ENCODE data around the gene BST2. TPM values are rescaled to one million over a fixed set of nuclear protein-coding genes. Genes with fewer than 3 reads are reported as not detected.
A peak's percentile ranks its signal among the peaks of the same experiment; 100 is the strongest.

Gene BST2
- polyA plus RNA-seq, 3 donors = 225 to 284 (median 272) TPM

DNA sequence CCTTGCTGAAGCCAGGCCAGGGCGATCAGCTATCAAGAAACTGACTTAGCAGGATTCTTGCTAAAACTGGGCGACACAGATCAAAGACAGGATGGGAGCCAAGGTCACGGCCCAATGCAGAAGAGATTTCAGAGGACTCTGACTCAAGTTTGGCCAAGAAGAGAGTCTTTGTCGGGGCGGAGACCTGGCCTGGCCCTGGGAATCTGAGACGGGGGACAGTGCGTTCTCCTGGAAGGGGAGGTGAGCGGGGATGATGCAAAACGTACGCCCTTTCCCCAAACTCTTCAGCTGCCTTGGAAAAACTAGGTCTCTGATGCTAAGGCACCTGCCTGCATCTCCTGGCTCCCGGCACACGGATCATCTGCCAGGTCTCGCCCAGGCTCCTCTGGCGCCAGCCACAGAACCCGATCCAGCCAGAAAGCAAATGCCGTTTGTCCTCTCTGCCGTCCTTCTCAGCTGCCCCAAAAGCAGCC, 24.2 kb upstream of the BST2 start:
- H3K36me3 ChIP-seq (replicated peaks in 1 of 2; ENCODE audit: control insufficient read depth in 1 of 2, insufficient read depth in 2 of 2, low read length in 2 of 2) = no peaks in the 10 kb centered on the region
- peaks cover 0 to 4% (median 0%) of the 10 kb centered on the region in 3 donors for H3K27me3 Mint-ChIP-seq (ENCODE audit: low read depth in 3 of 3)
- no peaks in the 10 kb centered on the region for H4K20me1 ChIP-seq (ENCODE audit: insufficient read depth, low read length)
- peaks cover 0 to 4% (median 0%) of the 10 kb centered on the region in 7 donors for H3K9me3 Mint-ChIP-seq
- no peak overlapping the region for H3K9ac ChIP-seq (ENCODE audit: insufficient read depth, low read length, poor library complexity, severe bottlenecking)
- no peak overlapping the region for H3K4me3 ChIP-seq (replicated peaks in 1 of 3; ENCODE audit: low read depth in 2 of 3, low read length in 3 of 3)
- 92% methylated on average over 14 of the region's 17 CpGs for WGBS (ENCODE audit: insufficient coverage)
- no peak overlapping the region for H2AFZ ChIP-seq (ENCODE audit: insufficient read depth, low read depth, low read length, poor library complexity, severe bottlenecking)
- no peak overlapping the region for H3K4me3 Mint-ChIP-seq
- H3K9me3 ChIP-seq (replicated peaks in 1 of 2; ENCODE audit: control insufficient read depth in 1 of 2, insufficient read depth in 1 of 2, low read length in 2 of 2) = no peaks in the 10 kb centered on the region
- no peaks in the 10 kb centered on the region for H3K79me2 ChIP-seq (ENCODE audit: insufficient read depth, low read length)
- no peak for DNase-seq
- H3K4me2 ChIP-seq (replicated peaks; ENCODE audit: extremely low read depth, low read length, poor library complexity, severe bottlenecking) = no peak overlapping the region
- TF ChIP-seq, protein P1, sequence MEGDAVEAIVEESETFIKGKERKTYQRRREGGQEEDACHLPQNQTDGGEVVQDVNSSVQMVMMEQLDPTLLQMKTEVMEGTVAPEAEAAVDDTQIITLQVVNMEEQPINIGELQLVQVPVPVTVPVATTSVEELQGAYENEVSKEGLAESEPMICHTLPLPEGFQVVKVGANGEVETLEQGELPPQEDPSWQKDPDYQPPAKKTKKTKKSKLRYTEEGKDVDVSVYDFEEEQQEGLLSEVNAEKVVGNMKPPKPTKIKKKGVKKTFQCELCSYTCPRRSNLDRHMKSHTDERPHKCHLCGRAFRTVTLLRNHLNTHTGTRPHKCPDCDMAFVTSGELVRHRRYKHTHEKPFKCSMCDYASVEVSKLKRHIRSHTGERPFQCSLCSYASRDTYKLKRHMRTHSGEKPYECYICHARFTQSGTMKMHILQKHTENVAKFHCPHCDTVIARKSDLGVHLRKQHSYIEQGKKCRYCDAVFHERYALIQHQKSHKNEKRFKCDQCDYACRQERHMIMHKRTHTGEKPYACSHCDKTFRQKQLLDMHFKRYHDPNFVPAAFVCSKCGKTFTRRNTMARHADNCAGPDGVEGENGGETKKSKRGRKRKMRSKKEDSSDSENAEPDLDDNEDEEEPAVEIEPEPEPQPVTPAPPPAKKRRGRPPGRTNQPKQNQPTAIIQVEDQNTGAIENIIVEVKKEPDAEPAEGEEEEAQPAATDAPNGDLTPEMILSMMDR (IDR thresholded peaks at IDR 0.05) = no peak
- no peaks in the 10 kb centered on the region for H3K27me3 ChIP-seq (ENCODE audit: control insufficient read depth in 2 of 2, insufficient read depth in 2 of 2, low read length in 2 of 2)
- H3K27ac Mint-ChIP-seq = peak overlapping the region in 2 of 7 donors; percentile 36 to 65
- no peak overlapping the region for H3K27ac ChIP-seq (ENCODE audit: low read depth in 1 of 2, low read length in 2 of 2)
- H3K36me3 Mint-ChIP-seq = peaks cover 0 to 3% of the 10 kb centered on the region in 2 donors
- peaks cover 11% of the 10 kb centered on the region for H3K4me1 Mint-ChIP-seq
- H3K4me1 ChIP-seq (ENCODE audit: control insufficient read depth in 1 of 2, insufficient read depth in 2 of 2, low read length in 2 of 2) = peaks cover 0 to 16% of the 10 kb centered on the region in 2 donors
- intact Hi-C loops (cut with micrococcal nuclease) = no loop called here

DNA sequence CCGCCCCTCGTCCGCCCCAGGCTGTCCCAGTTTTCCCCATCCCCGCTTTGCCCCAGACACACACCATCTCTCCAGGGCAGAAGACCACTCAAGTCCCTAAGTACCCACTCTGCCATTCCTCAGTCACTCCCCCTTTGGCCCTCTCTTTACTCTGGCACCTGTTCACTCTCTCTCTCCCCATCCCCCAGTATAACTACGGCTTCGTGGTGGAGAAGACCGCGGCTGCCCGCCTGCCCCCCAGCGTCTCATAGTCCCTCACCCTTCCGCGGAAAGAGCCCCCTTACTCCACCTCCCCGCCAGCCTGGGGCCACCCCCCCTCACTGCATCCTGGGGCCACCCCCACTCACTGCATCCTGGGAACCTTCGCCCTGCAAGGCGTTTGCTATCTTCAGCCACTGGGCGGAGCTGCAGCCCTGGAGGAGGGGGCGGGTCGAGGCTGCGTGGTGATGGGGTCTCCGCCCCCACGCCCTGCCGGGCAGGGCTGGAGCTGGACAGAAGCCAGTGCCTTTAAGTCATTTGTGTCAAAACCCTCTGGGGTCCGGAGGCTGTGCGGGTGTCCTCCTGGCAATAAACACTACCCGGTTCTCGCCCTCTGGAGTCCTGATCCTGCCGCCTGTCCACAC, 19.4 kb upstream of the BST2 start:
- H2AFZ ChIP-seq (ENCODE audit: insufficient read depth, low read depth, low read length, poor library complexity, severe bottlenecking) = no peak overlapping the region
- 12% methylated on average over 17 of the region's 27 CpGs for WGBS (ENCODE audit: insufficient coverage)
- Mint-ChIP-seq H3K4me1 (peaks cover 15% of the 10 kb centered on the region), H3K36me3 (peaks cover 16 to 29% of the 10 kb centered on the region in 2 donors), H3K27ac (no peak overlapping the region), H3K9me3 (peaks cover 0 to 2% (median 0%) of the 10 kb centered on the region in 7 donors), H3K27me3 (ENCODE audit: low read depth in 3 of 3) (peaks cover 0 to 4% (median 0%) of the 10 kb centered on the region in 3 donors), H3K4me3 (no peak overlapping the region)
- TF ChIP-seq, protein P1 (IDR thresholded peaks at IDR 0.05) = peak; percentile 23
- H3K9ac ChIP-seq (ENCODE audit: insufficient read depth, low read length, poor library complexity, severe bottlenecking) = no peak overlapping the region
- peaks cover 8 to 22% of the 10 kb centered on the region in 2 donors for H3K36me3 ChIP-seq (replicated peaks in 1 of 2; ENCODE audit: control insufficient read depth in 1 of 2, insufficient read depth in 2 of 2, low read length in 2 of 2)
- no peaks in the 10 kb centered on the region for H3K9me3 ChIP-seq (replicated peaks in 1 of 2; ENCODE audit: control insufficient read depth in 1 of 2, insufficient read depth in 1 of 2, low read length in 2 of 2)
- no peak overlapping the region for H3K4me3 ChIP-seq (replicated peaks in 1 of 3; ENCODE audit: low read depth in 2 of 3, low read length in 3 of 3)
- no peak for DNase-seq
- no peaks in the 10 kb centered on the region for H4K20me1 ChIP-seq (ENCODE audit: insufficient read depth, low read length)
- H3K79me2 ChIP-seq (ENCODE audit: insufficient read depth, low read length) = no peaks in the 10 kb centered on the region
- intact Hi-C loops (cut with micrococcal nuclease) = no loop called here
- no peak overlapping the region for H3K27ac ChIP-seq (ENCODE audit: low read depth in 1 of 2, low read length in 2 of 2)
- no peaks in the 10 kb centered on the region for H3K27me3 ChIP-seq (ENCODE audit: control insufficient read depth in 2 of 2, insufficient read depth in 2 of 2, low read length in 2 of 2)
- H3K4me1 ChIP-seq (ENCODE audit: control insufficient read depth in 1 of 2, insufficient read depth in 2 of 2, low read length in 2 of 2) = peaks cover 8 to 19% of the 10 kb centered on the region in 2 donors
- H3K4me2 ChIP-seq (replicated peaks; ENCODE audit: extremely low read depth, low read length, poor library complexity, severe bottlenecking) = no peak overlapping the region

Data from CD14-positive monocyte (primary cell).